K562 (cell line): ENCODE measurements around the gene GNB2. TPM values are rescaled to one million over a fixed set of nuclear protein-coding genes. Genes with fewer than 3 reads are reported as not detected.

Experiments used
- ARID1B ChIP-seq: fragments of 450-650 bp; IDR thresholded peaks from 2 replicates; pipeline ENCODE4 v1.6.1; 2016; ENCODE audit warnings: antibody characterized with exemption, mild to moderate bottlenecking, inconsistent platforms
- ARNT ChIP-seq, 2 experiments: fragments of 450-650 bp; IDR thresholded peaks; 2 replicates each; pipeline ENCODE4 v1.6.1; 2016; ENCODE audit warnings: mild to moderate bottlenecking in 1 of 2
- CBX5 ChIP-seq: IDR thresholded peaks from 2 replicates; pipeline ENCODE4 v1.6.1; 2014; ENCODE audit warnings: low read depth, borderline replicate concordance
- CREB1 ChIP-seq, 2 experiments: sonication (generic) in 1 of 2; formaldehyde crosslinking in 1 of 2; IDR thresholded peaks; 2 replicates each; pipeline versions ENCODE4 v1.6.1 to v1.8.0; 2012 to 2022; ENCODE audit warnings: inconsistent platforms in 1 of 2, mild to moderate bottlenecking in 1 of 2, missing genetic modification reagents in 1 of 2, moderate library complexity in 1 of 2
- ETS1 ChIP-seq: conservative IDR thresholded peaks from 2 replicates; pipeline ENCODE4 v1.6.1; 2011; ENCODE audit warnings: low read depth, mild to moderate bottlenecking, low read length; ENCODE audit not compliant: control insufficient read depth
- EZH2 ChIP-seq: IDR thresholded peaks from 2 replicates; pipeline ENCODE4 v1.6.1; 2012; ENCODE audit warnings: low read depth, mild to moderate bottlenecking, inconsistent platforms, low read length, borderline replicate concordance
- FOXK2 ChIP-seq, 2 experiments: fragments of 450-650 bp; IDR thresholded peaks in 1 of 2; conservative IDR thresholded peaks in 1 of 2; 2 replicates each; pipeline ENCODE4 v1.6.1; 2016; ENCODE audit warnings: low read depth in 2 of 2, mild to moderate bottlenecking in 1 of 2
- KDM4B ChIP-seq, 2 experiments: fragments of 450-650 bp in 1 of 2; sonication (generic) in 1 of 2; IDR thresholded peaks; 2 replicates each; pipeline ENCODE4 v1.6.1; 2016 to 2017; ENCODE audit warnings: borderline replicate concordance in 2 of 2, antibody characterized with exemption in 1 of 2, low read depth in 1 of 2, mild to moderate bottlenecking in 1 of 2
- KDM5B ChIP-seq: fragments of 200-600 bp; sonication (generic); IDR thresholded peaks from 2 replicates; pipeline ENCODE4 v1.6.1; 2012; ENCODE audit warnings: low read depth, mild to moderate bottlenecking, moderate library complexity, low read length, control low read depth, inconsistent platforms; ENCODE audit not compliant: insufficient replicate concordance
- NEUROD1 ChIP-seq: fragments of 150-350 bp; IDR thresholded peaks from 2 replicates; pipeline ENCODE4 v1.6.1; 2014; ENCODE audit warnings: borderline replicate concordance, low read length, low read depth; ENCODE audit not compliant: partially characterized antibody
- SIRT6 ChIP-seq: IDR thresholded peaks from one replicate; pipeline ENCODE4 v1.6.1; 2012; ENCODE audit warnings: low read depth, mild to moderate bottlenecking, control low read depth, inconsistent platforms, low read length, moderate library complexity
- SMARCA5 ChIP-seq: fragments of 450-650 bp; IDR thresholded peaks from 2 replicates; pipeline ENCODE4 v1.6.1; 2016
- SMARCB1 ChIP-seq: IDR thresholded peaks from 2 replicates; pipeline ENCODE4 v1.6.1; 2011; ENCODE audit warnings: improper control_type of control experiment, low read depth; ENCODE audit not compliant: insufficient read length
- SMC3 ChIP-seq: conservative IDR thresholded peaks from 2 replicates; pipeline ENCODE4 v1.6.1; 2011; ENCODE audit warnings: low read depth, low read length, improper control_type of control experiment; ENCODE audit not compliant: insufficient read depth
- THRB ChIP-seq: fragments of 450-650 bp; formaldehyde crosslinking; conservative IDR thresholded peaks from 2 replicates; pipeline ENCODE4 v1.4.0; 2022; ENCODE audit warnings: mild to moderate bottlenecking, missing genetic modification characterization
- ZFP36 ChIP-seq: fragments of 150-350 bp; IDR thresholded peaks from 2 replicates; pipeline ENCODE4 v1.6.1; 2018; ENCODE audit warnings: low read length, low read depth; ENCODE audit not compliant: partially characterized antibody
- ZKSCAN1 ChIP-seq: fragments of 150-350 bp; IDR thresholded peaks from 2 replicates; pipeline ENCODE4 v1.6.1; 2016; ENCODE audit warnings: low read depth, low read length
- ZNF584 ChIP-seq: fragments of 200-800 bp; sonication (Bioruptor generic); IDR thresholded peaks from 2 replicates; pipeline ENCODE4 v1.6.1; 2016; ENCODE audit warnings: low read depth, mild to moderate bottlenecking, missing genetic modification characterization, missing compliant biosample characterization
- polyA plus RNA-seq, 8 experiments: library from polyadenylated mRNA; depleted of rRNA in 4 of 8; stranded (reverse) in 5 of 8; unstranded in 3 of 8; fragments of >200 nt; fragmentation: Nextera tagmentation in 2 of 8; fragmentation: Illumina TruSeq in 1 of 8; extraction: Ambion mirVana in 2 of 8; extraction: Trizol in 1 of 8; gene quantifications; 2 replicates each; pipeline versions ENCODE4 v1.2.1 to v1.2.3, GENCODE V29; 2011 to 2014; ENCODE audit warnings: inconsistent platforms in 1 of 8, missing spikeins in 1 of 8
- total RNA-seq, 7 experiments: library from RNA; depleted of rRNA in 6 of 7; stranded (reverse); fragments of >200 nt in 6 of 7; fragmentation: Illumina TruSeq in 2 of 7; extraction: Trizol in 2 of 7; gene quantifications; 2 replicates each; pipeline versions ENCODE4 v1.2.1 to v1.2.3, GENCODE V29; 2011 to 2021; ENCODE audit warnings: low replicate concordance in 1 of 7

GNB2 gene
- total and polyA plus RNA-seq, 9 of the 15 experiments (the other 6 are each of a cell fraction or from before 2014, with no cell fraction given) = 0.65 to 320 (median 104) TPM

GRCh38 chr7:100626055-100626454, 47.5 kb upstream of the GNB2 start (continued):
- TF ChIP-seq CREB1 (IDR thresholded peaks at IDR 0.05) = no peak
- TF ChIP-seq CREB1 (CRISPR knock-in tag; IDR thresholded peaks at IDR 0.05) = peak; percentile 9; the same call in 1 of the 2 replicates
- TF ChIP-seq SMARCA5 = peak; percentile 99
- no peak for TF ChIP-seq SMC3
- no peak for TF ChIP-seq KDM4B (IDR thresholded peaks at IDR 0.05; ENCODE audit: borderline replicate concordance in 2 of 2, low read depth in 1 of 2)
- 0 out of 4 replicates have a peak, but pooled peaks of 1 of the 2 experiments have one; percentile 12 for TF ChIP-seq FOXK2 (conservative IDR thresholded peaks at IDR 0.05 in 1 of 2, IDR thresholded peaks at IDR 0.05 in 1 of 2; ENCODE audit: low read depth in 2 of 2)
- TF ChIP-seq ZKSCAN1 = no peak
- no peak for TF ChIP-seq ARID1B
- no peak for TF ChIP-seq CBX5
- TF ChIP-seq ETS1 = no peak
- TF ChIP-seq SMARCB1 = no peak
- no peak for TF ChIP-seq SIRT6
- TF ChIP-seq KDM5B = no peak
- TF ChIP-seq THRB (CRISPR knock-in tag) = 0 out of 2 replicates have a peak, but pooled peaks have one; percentile 8
- peak; percentile 100 for TF ChIP-seq ZFP36
- peak in 1 of 2 experiments; percentile 79; a peak in 2 of 4 replicates for TF ChIP-seq ARNT (IDR thresholded peaks at IDR 0.05)
- no peak for TF ChIP-seq ZNF584
- no peak for TF ChIP-seq NEUROD1
- TF ChIP-seq EZH2 = no peak
